ENCODE data around the gene NECAB3. TPM values are rescaled to one million over a fixed set of nuclear protein-coding genes. Genes with fewer than 3 reads are reported as not detected.
A peak's percentile ranks its signal among the peaks of the same experiment; 100 is the strongest.
"Not testable (repeated sequence)": the region's sequence is repeated elsewhere in the genome, so short reads cannot be mapped to it uniquely, and the experiment has no call there.

Gene NECAB3
- total RNA-seq, 3 donors from 2014 or later = 8.0 to 11.8 (median 9.7) TPM

DNA sequence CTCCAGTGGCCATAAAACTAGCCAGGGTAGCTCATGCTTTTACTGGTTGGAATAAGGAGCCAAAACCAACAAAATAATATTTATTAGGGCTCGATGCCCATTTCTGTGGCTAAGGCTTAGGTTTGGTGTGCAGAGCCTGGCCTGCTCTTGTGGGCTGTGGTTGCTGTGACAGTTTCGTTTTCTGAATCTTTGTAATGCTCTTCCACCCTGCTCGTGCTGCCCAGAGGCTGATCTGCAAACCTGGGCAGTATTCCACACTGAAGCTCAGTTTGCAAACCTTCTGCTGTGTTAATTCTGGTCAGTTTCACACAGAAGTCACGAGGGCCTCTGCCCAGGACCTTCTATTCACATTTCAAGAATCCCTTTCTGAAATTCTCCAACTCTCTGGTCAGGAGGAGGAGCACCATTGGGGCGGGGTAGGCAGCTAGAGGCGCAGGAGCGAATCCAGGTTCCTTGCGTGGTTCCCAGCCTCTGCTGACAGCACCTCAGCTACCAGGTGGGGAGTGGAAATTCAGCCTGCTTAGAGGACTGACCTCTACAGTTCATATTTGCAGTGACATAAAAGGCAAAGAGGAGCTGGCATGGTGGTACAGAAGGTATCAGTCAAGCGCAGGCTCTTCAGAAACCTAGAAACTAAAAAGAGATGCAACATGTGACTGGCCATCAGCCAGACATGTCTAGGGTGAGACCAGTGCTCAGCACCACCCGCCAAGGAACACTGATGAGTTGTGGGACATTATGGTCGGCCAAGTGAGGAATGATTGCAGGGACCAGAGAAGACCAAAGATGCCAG is 26.4 kb downstream of the NECAB3 start:
- peaks cover 21% of the 10 kb centered on the region for H3K4me1 Mint-ChIP-seq (ENCODE audit: low read depth)
- no peaks in the 10 kb centered on the region for H3K27me3 Mint-ChIP-seq (ENCODE audit: low read depth)
- DNase-seq = no peak
- peak in 1 of 2 donors; percentile 27 for ATAC-seq
- H3K36me3 Mint-ChIP-seq (ENCODE audit: insufficient read depth) = peaks cover 13% of the 10 kb centered on the region
- no peaks in the 10 kb centered on the region for H3K9me3 Mint-ChIP-seq
- H3K4me3 Mint-ChIP-seq = no peak overlapping the region

GRCh38 chr20:33646959-33647602 is 27.1 kb downstream of the NECAB3 start:
- not testable (repeated sequence) for H3K9me3 Mint-ChIP-seq; DNase-seq; H3K4me3 Mint-ChIP-seq; H3K27me3 Mint-ChIP-seq (ENCODE audit: low read depth); ATAC-seq
- peaks cover 17% of the 10 kb centered on the region for H3K4me1 Mint-ChIP-seq (ENCODE audit: low read depth)
- H3K36me3 Mint-ChIP-seq (ENCODE audit: insufficient read depth) = peaks cover 13% of the 10 kb centered on the region

GRCh38 chr20:33646191-33646590 is 28.0 kb downstream of the NECAB3 start:
- ATAC-seq (no peak), DNase-seq (no peak)
- no peaks in the 10 kb centered on the region for H3K9me3 Mint-ChIP-seq
- no peaks in the 10 kb centered on the region for H3K27me3 Mint-ChIP-seq (ENCODE audit: low read depth)
- no peak overlapping the region for H3K4me3 Mint-ChIP-seq
- peaks cover 10% of the 10 kb centered on the region for H3K4me1 Mint-ChIP-seq (ENCODE audit: low read depth)
- peaks cover 13% of the 10 kb centered on the region for H3K36me3 Mint-ChIP-seq (ENCODE audit: insufficient read depth)

GRCh38 chr20:33645396-33645795 is 28.8 kb downstream of the NECAB3 start:
- Mint-ChIP-seq H3K4me1 (ENCODE audit: low read depth) (peaks cover 10% of the 10 kb centered on the region), H3K36me3 (ENCODE audit: insufficient read depth) (peaks cover 16% of the 10 kb centered on the region), H3K27me3 (ENCODE audit: low read depth) (no peaks in the 10 kb centered on the region), H3K4me3 (no peak overlapping the region), H3K9me3 (no peaks in the 10 kb centered on the region)
- ATAC-seq (no peak), DNase-seq (no peak)

- no peaks in the 10 kb centered on the region for H3K9me3 Mint-ChIP-seq
- no peaks in the 10 kb centered on the region for H3K27me3 Mint-ChIP-seq (ENCODE audit: low read depth)
- H3K36me3 Mint-ChIP-seq (ENCODE audit: insufficient read depth) = peaks cover 17% of the 10 kb centered on the region
- DNase-seq (no peak), ATAC-seq (no peak)
- peaks cover 10% of the 10 kb centered on the region for H3K4me1 Mint-ChIP-seq (ENCODE audit: low read depth)
- no peak overlapping the region for H3K4me3 Mint-ChIP-seq
Observed at GRCh38 chr20:33645072-33645358, 29.2 kb downstream of the NECAB3 start.

GRCh38 chr20:33644313-33645071 is 29.7 kb downstream of the NECAB3 start:
- Mint-ChIP-seq H3K36me3 (ENCODE audit: insufficient read depth) (peaks cover 20% of the 10 kb centered on the region), H3K4me3 (no peak overlapping the region), H3K27me3 (ENCODE audit: low read depth) (no peaks in the 10 kb centered on the region), H3K9me3 (no peaks in the 10 kb centered on the region), H3K4me1 (ENCODE audit: low read depth) (peaks cover 9% of the 10 kb centered on the region)
- DNase-seq = no peak
- ATAC-seq = no peak

DNA sequence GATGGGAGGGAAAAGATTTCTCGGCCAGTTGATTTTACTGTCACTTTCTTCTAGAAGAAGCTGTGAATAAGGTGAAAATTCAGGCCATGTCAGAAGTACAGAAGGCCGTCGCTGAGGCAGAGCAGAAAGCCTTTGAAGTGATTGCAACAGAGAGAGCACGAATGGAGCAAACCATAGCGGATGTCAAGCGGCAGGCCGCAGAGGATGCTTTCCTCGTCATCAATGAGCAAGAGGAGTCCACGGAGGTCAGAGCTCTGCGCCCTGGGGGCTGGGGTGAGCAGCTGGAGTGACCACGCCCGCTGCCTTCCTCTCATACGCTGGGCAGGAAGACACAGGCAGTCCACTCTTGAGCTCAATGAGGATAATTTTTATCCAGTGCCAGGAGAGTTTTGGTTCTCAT is 33.9 kb downstream of the NECAB3 start:
- no peak for ATAC-seq
- no peak for DNase-seq
- no peaks in the 10 kb centered on the region for H3K27me3 Mint-ChIP-seq (ENCODE audit: low read depth)
- no peaks in the 10 kb centered on the region for H3K4me1 Mint-ChIP-seq (ENCODE audit: low read depth)
- no peak overlapping the region for H3K4me3 Mint-ChIP-seq
- H3K9me3 Mint-ChIP-seq = no peaks in the 10 kb centered on the region
- peaks cover 31% of the 10 kb centered on the region for H3K36me3 Mint-ChIP-seq (ENCODE audit: insufficient read depth)

DNA sequence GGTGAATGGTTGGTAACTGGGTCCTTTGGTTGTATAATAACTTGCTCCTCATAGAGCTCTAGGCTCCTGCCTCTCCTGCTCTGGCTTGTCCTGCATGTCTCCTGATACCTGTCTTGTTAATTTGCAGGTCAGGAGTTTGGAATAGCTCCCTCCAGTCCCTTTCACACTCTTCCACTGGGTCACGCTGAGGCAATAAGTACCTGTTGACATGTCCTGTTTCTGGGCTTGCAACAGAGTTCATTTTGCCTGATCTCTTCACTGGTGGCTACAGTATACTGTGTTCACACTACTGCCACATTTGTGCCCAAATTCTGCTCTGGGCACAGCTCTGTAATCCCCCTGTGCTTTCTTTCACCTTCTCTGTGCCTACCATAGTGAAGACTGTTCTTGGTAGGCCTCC is 37.5 kb downstream of the NECAB3 start:
- Mint-ChIP-seq H3K36me3 (ENCODE audit: insufficient read depth) (peaks cover 27% of the 10 kb centered on the region), H3K4me1 (ENCODE audit: low read depth) (peaks cover 5% of the 10 kb centered on the region), H3K9me3 (no peaks in the 10 kb centered on the region), H3K27me3 (ENCODE audit: low read depth) (no peaks in the 10 kb centered on the region), H3K4me3 (no peak overlapping the region)
- DNase-seq (no peak), ATAC-seq (no peak)

GRCh38 chr20:33635341-33635740 is 38.9 kb downstream of the NECAB3 start:
- Mint-ChIP-seq H3K4me1 (ENCODE audit: low read depth) (peaks cover 5% of the 10 kb centered on the region), H3K27me3 (ENCODE audit: low read depth) (no peaks in the 10 kb centered on the region)

DNA sequence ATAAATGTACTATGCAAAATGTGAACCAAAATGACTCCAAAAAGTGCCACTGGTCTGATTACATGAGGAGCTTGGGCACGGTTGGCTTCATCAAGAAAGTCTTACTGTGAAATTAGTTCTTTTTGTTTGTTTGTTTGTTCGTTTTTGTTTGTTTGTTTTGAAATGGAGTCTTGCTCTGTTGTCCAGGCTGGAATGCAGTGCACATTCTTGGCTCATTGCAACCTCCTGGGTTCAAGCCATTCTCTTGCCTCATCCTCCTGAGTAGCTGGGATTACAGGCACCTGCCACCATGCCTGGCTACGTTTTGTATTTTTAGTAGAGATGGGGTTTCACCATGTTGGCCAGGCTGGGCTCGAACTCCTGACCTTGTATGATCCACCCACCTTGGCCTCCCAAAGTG is 42.3 kb downstream of the NECAB3 start:
- H3K27me3 Mint-ChIP-seq (ENCODE audit: low read depth) = not testable (repeated sequence)

More at GRCh38 chr20:33635341-33635740, 38.9 kb downstream of the NECAB3 start:
- DNase-seq (no peak), ATAC-seq (no peak)
- H3K4me3 Mint-ChIP-seq = no peak overlapping the region
- no peaks in the 10 kb centered on the region for H3K9me3 Mint-ChIP-seq
- H3K36me3 Mint-ChIP-seq (ENCODE audit: insufficient read depth) = peaks cover 34% of the 10 kb centered on the region

GRCh38 chr20:33630507-33630906 is 43.7 kb downstream of the NECAB3 start:
- Mint-ChIP-seq H3K9me3 (no peaks in the 10 kb centered on the region), H3K4me3 (no peak overlapping the region), H3K27me3 (ENCODE audit: low read depth) (no peaks in the 10 kb centered on the region), H3K36me3 (ENCODE audit: insufficient read depth) (peaks cover 32% of the 10 kb centered on the region), H3K4me1 (ENCODE audit: low read depth) (peaks cover 5% of the 10 kb centered on the region)
- no peak for ATAC-seq
- no peak for DNase-seq

More for the DNA sequence above, 42.3 kb downstream of the NECAB3 start:
- not testable (repeated sequence) for DNase-seq; H3K4me3 Mint-ChIP-seq; H3K4me1 Mint-ChIP-seq (ENCODE audit: low read depth); ATAC-seq; H3K9me3 Mint-ChIP-seq
- peaks cover 32% of the 10 kb centered on the region for H3K36me3 Mint-ChIP-seq (ENCODE audit: insufficient read depth)

DNA sequence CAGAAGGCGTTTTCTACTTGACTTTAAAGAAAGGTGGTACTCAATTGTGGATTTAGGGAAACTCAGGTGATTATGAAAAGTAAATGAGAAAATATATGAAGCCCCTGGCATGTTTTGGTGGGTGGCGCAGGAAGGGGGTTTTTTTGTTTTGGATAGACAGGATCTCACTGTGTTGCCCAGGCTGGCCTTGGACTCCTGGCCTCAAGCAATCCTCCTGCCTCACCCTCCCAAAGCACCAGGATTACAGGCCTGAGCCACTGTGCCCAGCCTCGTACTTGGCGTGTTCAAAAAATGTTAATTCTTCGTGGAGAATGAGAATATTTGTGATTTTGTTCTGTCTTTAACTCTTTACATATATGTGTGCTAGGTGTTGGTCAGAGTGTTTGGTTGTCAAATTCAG is 44.2 kb downstream of the NECAB3 start:
- Mint-ChIP-seq H3K27me3 (ENCODE audit: low read depth) (no peaks in the 10 kb centered on the region), H3K4me1 (ENCODE audit: low read depth) (peaks cover 9% of the 10 kb centered on the region), H3K36me3 (ENCODE audit: insufficient read depth) (peaks cover 36% of the 10 kb centered on the region), H3K4me3 (no peak overlapping the region), H3K9me3 (no peaks in the 10 kb centered on the region)
- ATAC-seq (no peak), DNase-seq (no peak)

DNA sequence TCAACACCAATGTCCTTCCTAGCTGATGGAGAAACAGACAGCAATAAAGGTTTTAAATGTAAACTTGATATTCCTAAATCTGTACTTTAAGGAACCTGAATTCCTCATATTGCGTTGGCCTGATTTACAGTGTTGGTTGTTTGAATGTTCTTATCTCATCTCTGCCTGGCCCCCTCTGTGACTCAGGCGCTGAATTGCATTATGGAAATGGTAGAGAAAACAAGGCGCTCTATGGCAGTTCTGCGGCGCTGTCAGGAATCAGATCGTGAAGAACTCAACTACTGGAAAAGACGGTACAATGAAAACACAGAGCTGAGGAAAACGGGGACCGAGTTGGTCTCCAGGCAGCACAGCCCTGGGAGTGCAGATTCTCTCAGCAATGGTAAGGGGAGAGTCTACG is 44.7 kb downstream of the NECAB3 start:
- peaks cover 14% of the 10 kb centered on the region for H3K4me1 Mint-ChIP-seq (ENCODE audit: low read depth)
- ATAC-seq = no peak
- H3K36me3 Mint-ChIP-seq (ENCODE audit: insufficient read depth) = peaks cover 36% of the 10 kb centered on the region
- no peaks in the 10 kb centered on the region for H3K9me3 Mint-ChIP-seq
- DNase-seq = no peak
- H3K4me3 Mint-ChIP-seq = no peak overlapping the region
- H3K27me3 Mint-ChIP-seq (ENCODE audit: low read depth) = no peaks in the 10 kb centered on the region

- Mint-ChIP-seq H3K36me3 (ENCODE audit: insufficient read depth) (peaks cover 42% of the 10 kb centered on the region), H3K4me1 (ENCODE audit: low read depth) (peaks cover 23% of the 10 kb centered on the region), H3K27me3 (ENCODE audit: low read depth) (no peaks in the 10 kb centered on the region), H3K4me3 (no peak overlapping the region), H3K9me3 (no peaks in the 10 kb centered on the region)
- DNase-seq = no peak
- no peak for ATAC-seq
Observed at GRCh38 chr20:33627577-33628216, 46.5 kb downstream of the NECAB3 start.

Measured in activated T-cell treated with anti-CD3 and anti-CD28 coated beads, Interleukin-2, amount 50 U/mL, for 4 hours (primary cell).